Ectodermal cell (in vitro differentiated cells): Measurements from ENCODE around the gene SGO2.

ENCODE experiments used
- H3K27ac ChIP-seq: 2 replicates; pipeline ENCODE4 v1.7.0; 2013; ENCODE audit warnings: mild to moderate bottlenecking, low read depth, low read length; ENCODE audit not compliant: insufficient read depth, poor library complexity, severe bottlenecking
- H3K27me3 ChIP-seq: 2 replicates; pipeline ENCODE4 v1.7.0; 2013; ENCODE audit warnings: mild to moderate bottlenecking, low read length; ENCODE audit not compliant: insufficient read depth, control insufficient read depth, poor library complexity, severe bottlenecking
- H3K36me3 ChIP-seq: one replicate; pipeline ENCODE4 v1.7.0; 2013; ENCODE audit warnings: low read length; ENCODE audit not compliant: control insufficient read depth, insufficient read depth
- H3K4me1 ChIP-seq: one replicate; pipeline ENCODE4 v1.7.0; 2013; ENCODE audit warnings: low read length; ENCODE audit not compliant: control insufficient read depth, insufficient read depth
- H3K4me3 ChIP-seq: 2 replicates; pipeline ENCODE4 v1.7.0; 2013; ENCODE audit warnings: low read depth, low read length, control low read depth; ENCODE audit not compliant: insufficient read depth
- H3K9me3 ChIP-seq: 2 replicates; pipeline ENCODE4 v1.7.0; 2013; ENCODE audit warnings: mild to moderate bottlenecking, low read length, moderate library complexity; ENCODE audit not compliant: control insufficient read depth
- WGBS, 2 experiments: methylation state at CpG; one replicate each; pipeline ENCODE4 v1.1.7; 2013; ENCODE audit warnings: missing lambda C conversion rate in 2 of 2; 5-methylcytosine and 5-hydroxymethylcytosine counted together

The SGO2 gene

GRCh38 chr2:200590090-200590489, 64.1 kb downstream of the SGO2 start:
- H3K36me3 ChIP-seq, result no peaks in the 10 kb centered on the region
- H3K4me1 ChIP-seq, result no peaks in the 10 kb centered on the region
- no peak overlapping the region for H3K4me3 ChIP-seq
- H3K27ac ChIP-seq, result no peak overlapping the region
- H3K9me3 ChIP-seq, result no peaks in the 10 kb centered on the region
- H3K27me3 ChIP-seq, result peaks cover 11% of the 10 kb centered on the region

- Histone ChIP-seq H3K9me3 (no peaks in the 10 kb centered on the region), H3K4me3 (no peak overlapping the region), H3K27ac (no peak overlapping the region), H3K4me1 (no peaks in the 10 kb centered on the region), H3K27me3 (peaks cover 8% of the 10 kb centered on the region), H3K36me3 (no peaks in the 10 kb centered on the region)
- WGBS, 2 experiments, result 93 to 94% methylated on average over 5 of the region's 5 CpGs
Observed at GRCh38 chr2:200591308-200591707, 65.3 kb downstream of the SGO2 start.

GRCh38 chr2:200592406-200593075, 66.5 kb downstream of the SGO2 start:
- Histone ChIP-seq H3K27me3 (no peaks in the 10 kb centered on the region), H3K27ac (no peak overlapping the region), H3K36me3 (no peaks in the 10 kb centered on the region), H3K9me3 (no peaks in the 10 kb centered on the region), H3K4me3 (no peak overlapping the region), H3K4me1 (no peaks in the 10 kb centered on the region)
- WGBS, 2 experiments, result 53 to 91% methylated on average over 1 of the region's 1 CpG

GRCh38 chr2:200593905-200594304, 67.9 kb downstream of the SGO2 start:
- Histone ChIP-seq H3K9me3 (no peaks in the 10 kb centered on the region), H3K4me3 (no peak overlapping the region), H3K27me3 (no peaks in the 10 kb centered on the region), H3K4me1 (no peaks in the 10 kb centered on the region), H3K36me3 (no peaks in the 10 kb centered on the region), H3K27ac (no peak overlapping the region)
- WGBS, 2 experiments, result 84 to 92% methylated on average over 1 of the region's 1 CpG

- Histone ChIP-seq H3K27ac (no peak overlapping the region), H3K4me1 (no peaks in the 10 kb centered on the region), H3K27me3 (no peaks in the 10 kb centered on the region), H3K9me3 (no peaks in the 10 kb centered on the region), H3K4me3 (no peak overlapping the region), H3K36me3 (no peaks in the 10 kb centered on the region)
- 85 to 95% methylated on average over 3 of the region's 3 CpGs for WGBS, 2 experiments
Observed at GRCh38 chr2:200595913-200596312, 69.9 kb downstream of the SGO2 start.

GRCh38 chr2:200596774-200597570, 71.0 kb downstream of the SGO2 start:
- Histone ChIP-seq H3K9me3 (no peaks in the 10 kb centered on the region), H3K4me1 (no peaks in the 10 kb centered on the region), H3K36me3 (no peaks in the 10 kb centered on the region), H3K27me3 (no peaks in the 10 kb centered on the region), H3K4me3 (no peak overlapping the region), H3K27ac (no peak overlapping the region)
- WGBS, 2 experiments, result 88 to 95% methylated on average over 5 of the region's 5 CpGs

- Histone ChIP-seq H3K4me3 (no peak overlapping the region), H3K27ac (no peak overlapping the region), H3K9me3 (no peaks in the 10 kb centered on the region), H3K36me3 (no peaks in the 10 kb centered on the region), H3K4me1 (no peaks in the 10 kb centered on the region), H3K27me3 (no peaks in the 10 kb centered on the region)
- WGBS, 2 experiments, result 80 to 94% methylated on average over 2 to 3 of the region's 3 CpGs
Observed at GRCh38 chr2:200599206-200599605, 73.2 kb downstream of the SGO2 start.

- no peak overlapping the region for H3K27ac ChIP-seq
- no peaks in the 10 kb centered on the region for H3K9me3 ChIP-seq
- WGBS, 2 experiments, result 94 to 96% methylated on average over 7 of the region's 7 CpGs
- H3K36me3 ChIP-seq, result no peaks in the 10 kb centered on the region
- H3K4me3 ChIP-seq, result no peak overlapping the region
- H3K4me1 ChIP-seq, result no peaks in the 10 kb centered on the region
- H3K27me3 ChIP-seq, result no peaks in the 10 kb centered on the region
Observed at GRCh38 chr2:200600549-200601225, 74.7 kb downstream of the SGO2 start.

- Histone ChIP-seq H3K4me1 (no peaks in the 10 kb centered on the region), H3K27ac (no peak overlapping the region), H3K27me3 (no peaks in the 10 kb centered on the region), H3K4me3 (no peak overlapping the region), H3K9me3 (no peaks in the 10 kb centered on the region), H3K36me3 (no peaks in the 10 kb centered on the region)
- 90 to 97% methylated on average over 4 of the region's 4 CpGs for WGBS, 2 experiments
Observed at GRCh38 chr2:200602584-200602983, 76.6 kb downstream of the SGO2 start.

GRCh38 chr2:200603972-200604371, 78.0 kb downstream of the SGO2 start:
- H3K9me3 ChIP-seq, result no peaks in the 10 kb centered on the region
- H3K36me3 ChIP-seq, result no peaks in the 10 kb centered on the region
- WGBS, 2 experiments, result 93 to 96% methylated on average over 3 of the region's 3 CpGs
- no peak overlapping the region for H3K4me3 ChIP-seq
- no peak overlapping the region for H3K27ac ChIP-seq
- no peaks in the 10 kb centered on the region for H3K27me3 ChIP-seq
- no peaks in the 10 kb centered on the region for H3K4me1 ChIP-seq
